Gastroesophageal sphincter (tissue), 4 donors: Measurements from ENCODE around the gene CCR1. TPM values are rescaled to one million over a fixed set of nuclear protein-coding genes. Genes with fewer than 3 reads are reported as not detected.
A peak's percentile ranks its signal among the peaks of the same experiment; 100 is the strongest.

Experiments
- ATAC-seq: fragments of 150-250 bp; one replicate; pipeline ENCODE4 v1.9.1; 2016; ENCODE audit warnings: mild to moderate bottlenecking, moderate library complexity
- H3K27ac ChIP-seq, 4 donors: fragments of 200-600 bp; sonication (generic) in 3 of 4; 1 replicate in 3 of 4; 2 replicates in 1 of 4; pipeline ENCODE4 v1.5.1; 2016 to 2019
- H3K27me3 ChIP-seq: fragments of 200-600 bp; sonication (generic); one replicate; pipeline ENCODE4 v1.5.1; 2019
- H3K36me3 ChIP-seq, 2 donors: fragments of 200-600 bp; sonication (generic); one replicate each; pipeline ENCODE4 v1.5.1; 2019; ENCODE audit warnings: control low read depth in 1 of 2
- H3K4me1 ChIP-seq, 3 donors: fragments of 200-600 bp; sonication (generic); 1 replicate in 2 of 3; 2 replicates in 1 of 3; pipeline ENCODE4 v1.5.1; 2016 to 2019; ENCODE audit warnings: control low read depth in 2 of 3
- H3K4me3 ChIP-seq, 2 donors: fragments of 200-600 bp; sonication (generic); one replicate each; pipeline ENCODE4 v1.5.1; 2019; ENCODE audit warnings: mild to moderate bottlenecking in 1 of 2, moderate library complexity in 1 of 2
- H3K9me3 ChIP-seq, 3 donors: fragments of 200-600 bp; sonication (generic); one replicate each; pipeline ENCODE4 v1.5.1; 2017 to 2019; ENCODE audit warnings: control low read depth in 2 of 3
- CTCF ChIP-seq, 4 experiments: fragments of 200-600 bp in 2 of 4; fragments of 450-650 bp in 2 of 4; sonication (generic) in 1 of 4; IDR thresholded peaks; one replicate each; pipeline ENCODE4 v1.5.1; 2017 to 2019; ENCODE audit warnings: antibody characterized with exemption in 4 of 4, mild to moderate bottlenecking in 2 of 4, moderate library complexity in 2 of 4
- EP300 ChIP-seq: sonication (generic); formaldehyde crosslinking; IDR thresholded peaks from one replicate; pipeline ENCODE4 v1.6.1; 2017; ENCODE audit warnings: antibody characterized with exemption, mild to moderate bottlenecking
- POLR2A ChIP-seq, 2 donors: fragments of 450-650 bp; IDR thresholded peaks; one replicate each; pipeline ENCODE4 v1.6.1; 2017; ENCODE audit warnings: antibody characterized with exemption in 2 of 2, mild to moderate bottlenecking in 2 of 2, moderate library complexity in 1 of 2
- POLR2AphosphoS5 ChIP-seq: sonication (generic); formaldehyde crosslinking; IDR thresholded peaks from one replicate; pipeline ENCODE4 v1.6.1; 2017; ENCODE audit warnings: antibody characterized with exemption
- WGBS, 2 donors: methylation state at CpG; one replicate each; pipeline ENCODE4 v1.1.5; 2018; ENCODE audit warnings: low coverage in 1 of 2; 5-methylcytosine and 5-hydroxymethylcytosine counted together
- total RNA-seq, 4 donors: library from RNA; depleted of rRNA; stranded (reverse); fragments of >200 nt; gene quantifications; one replicate each; pipeline ENCODE4 v1.1.0, GENCODE V29; 2016

Gene CCR1
- total RNA-seq, 4 donors from 2014 or later, result 1.9 to 32.3 (median 8.7) TPM

- no CpG with 5 or more reads among the region's 1 CpG for WGBS, 2 donors
- Histone ChIP-seq H3K9me3 (peaks cover 0 to 11% (median 0%) of the 10 kb centered on the region in 3 donors), H3K27ac (peak overlapping the region in 1 of 4 donors; percentile 17), H3K27me3 (peaks cover 4% of the 10 kb centered on the region), H3K36me3 (no peaks in the 10 kb centered on the region), H3K4me3 (no peak overlapping the region), H3K4me1 (no peaks in the 10 kb centered on the region)
- no peak for ATAC-seq
- TF ChIP-seq POLR2A (IDR thresholded peaks at IDR 0.05), result no peak
- no peak for TF ChIP-seq EP300
- TF ChIP-seq CTCF (IDR thresholded peaks at IDR 0.05), result no peak
- no peak for TF ChIP-seq POLR2AphosphoS5
Measured at GRCh38 chr3:46221938-46222337, 13.8 kb upstream of the CCR1 start.

DNA sequence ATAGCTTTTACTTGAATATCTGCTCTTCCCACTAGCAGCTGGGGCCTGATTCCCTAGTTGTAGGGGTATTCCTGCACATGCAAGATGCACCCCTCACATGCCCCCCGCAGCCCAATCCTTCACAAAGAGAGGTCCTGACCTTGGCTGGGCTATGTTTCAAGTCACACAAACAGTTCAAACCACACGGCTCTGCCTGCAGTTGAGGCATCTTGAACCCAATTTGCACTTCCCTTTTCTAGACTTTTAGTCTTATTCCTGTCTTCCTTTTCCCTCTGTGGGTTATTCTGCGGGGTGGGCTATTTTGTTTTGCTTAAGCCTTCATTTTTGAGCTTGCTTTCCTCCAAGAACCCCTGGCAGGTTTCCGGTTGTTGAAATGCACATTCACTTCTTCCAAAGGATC lies 13.3 kb upstream of the CCR1 start:
- H3K4me1 ChIP-seq, result no peaks in the 10 kb centered on the region
- no peak for ATAC-seq
- no peak overlapping the region for H3K27ac ChIP-seq
- H3K4me3 ChIP-seq, result no peak overlapping the region
- WGBS, 2 donors, result 0 to 43% methylated on average over 1 to 3 of the region's 4 CpGs
- no peak for TF ChIP-seq CTCF (IDR thresholded peaks at IDR 0.05)
- TF ChIP-seq POLR2A (IDR thresholded peaks at IDR 0.05), result no peak
- TF ChIP-seq POLR2AphosphoS5, result no peak
- TF ChIP-seq EP300, result no peak
- no peaks in the 10 kb centered on the region for H3K36me3 ChIP-seq
- H3K9me3 ChIP-seq, result peaks cover 0 to 5% (median 0%) of the 10 kb centered on the region in 3 donors
- peaks cover 4% of the 10 kb centered on the region for H3K27me3 ChIP-seq

- H3K36me3 ChIP-seq, result no peaks in the 10 kb centered on the region
- ATAC-seq, result no peak
- 49 to 83% methylated on average over 1 to 2 of the region's 2 CpGs for WGBS, 2 donors
Measured at GRCh38 chr3:46218196-46218709, 10.1 kb upstream of the CCR1 start.

GRCh38 chr3:46215810-46216414 lies 7.8 kb upstream of the CCR1 start:
- Histone ChIP-seq H3K27ac (no peak overlapping the region), H3K9me3 (no peaks in the 10 kb centered on the region), H3K36me3 (no peaks in the 10 kb centered on the region), H3K4me1 (no peaks in the 10 kb centered on the region), H3K27me3 (peaks cover 19% of the 10 kb centered on the region), H3K4me3 (no peak overlapping the region)
- WGBS, 2 donors, result 40 to 67% methylated on average over 1 to 3 of the region's 4 CpGs
- TF ChIP-seq POLR2AphosphoS5 (no peak), POLR2A (IDR thresholded peaks at IDR 0.05) (no peak), CTCF (IDR thresholded peaks at IDR 0.05) (no peak), EP300 (no peak)
- no peak for ATAC-seq

More at GRCh38 chr3:46218196-46218709, 10.1 kb upstream of the CCR1 start:
- no peaks in the 10 kb centered on the region for H3K9me3 ChIP-seq
- H3K4me1 ChIP-seq, result no peaks in the 10 kb centered on the region
- H3K27me3 ChIP-seq, result peaks cover 23% of the 10 kb centered on the region
- no peak overlapping the region for H3K27ac ChIP-seq
- TF ChIP-seq POLR2AphosphoS5 (no peak), POLR2A (IDR thresholded peaks at IDR 0.05) (no peak), EP300 (no peak)
- no peak overlapping the region for H3K4me3 ChIP-seq

GRCh38 chr3:46214751-46215352 lies 6.7 kb upstream of the CCR1 start:
- Histone ChIP-seq H3K36me3 (no peaks in the 10 kb centered on the region), H3K4me1 (no peaks in the 10 kb centered on the region), H3K9me3 (no peaks in the 10 kb centered on the region), H3K4me3 (no peak overlapping the region), H3K27ac (no peak overlapping the region), H3K27me3 (peaks cover 19% of the 10 kb centered on the region)
- TF ChIP-seq POLR2A (IDR thresholded peaks at IDR 0.05) (no peak), EP300 (no peak), POLR2AphosphoS5 (no peak), CTCF (IDR thresholded peaks at IDR 0.05) (no peak)
- no CpG with 5 or more reads among the region's 1 CpG for WGBS, 2 donors
- no peak for ATAC-seq
